Activated naive CD4-positive, alpha-beta T cell treated with anti-CD3 and anti-CD28 coated beads, Interleukin-2, amount 50 U/mL, for 16 hours (primary cell): ENCODE measurements around the gene MFAP4.
"Not testable (repeated sequence)": the region's sequence is repeated elsewhere in the genome, so short reads cannot be mapped to it uniquely, and the experiment has no call there.

Experiments
- DNase-seq: peaks from one replicate; pipeline ENCODE4 v3.0.0-alpha.2; 2020

The MFAP4 gene

DNA sequence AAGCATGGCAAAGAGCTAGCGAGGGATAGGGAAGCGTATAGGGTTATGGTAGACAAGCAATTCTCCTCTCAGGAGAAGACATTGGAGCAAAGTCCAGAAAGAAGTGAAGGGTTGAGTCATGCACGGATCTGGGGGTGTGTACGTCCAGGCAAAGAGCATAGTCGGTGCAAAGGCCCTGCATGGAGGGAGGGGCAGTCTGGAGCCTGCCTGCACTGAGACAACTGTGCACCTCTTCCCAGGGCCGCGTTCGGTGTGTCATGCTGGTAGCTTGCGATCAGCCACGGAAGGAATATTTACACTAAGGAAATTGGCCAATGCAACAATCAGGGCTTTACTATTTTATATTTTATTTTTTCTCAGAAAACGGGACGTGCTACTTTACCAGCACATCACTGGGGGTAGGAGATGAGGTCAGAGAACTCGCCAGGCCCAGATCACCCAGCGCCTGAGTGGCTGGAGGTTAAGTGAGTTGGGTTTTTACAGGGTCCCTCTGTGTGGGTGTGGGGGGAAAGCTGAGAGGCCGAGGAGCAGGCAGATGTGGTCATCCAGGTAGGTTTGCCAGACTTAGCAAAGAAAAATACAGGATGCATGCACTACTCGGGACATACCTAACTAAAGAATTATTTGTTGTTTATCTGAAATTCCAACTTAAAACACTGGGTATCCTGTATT lies 17.7 kb downstream of the MFAP4 start:
- no peak for DNase-seq

DNA sequence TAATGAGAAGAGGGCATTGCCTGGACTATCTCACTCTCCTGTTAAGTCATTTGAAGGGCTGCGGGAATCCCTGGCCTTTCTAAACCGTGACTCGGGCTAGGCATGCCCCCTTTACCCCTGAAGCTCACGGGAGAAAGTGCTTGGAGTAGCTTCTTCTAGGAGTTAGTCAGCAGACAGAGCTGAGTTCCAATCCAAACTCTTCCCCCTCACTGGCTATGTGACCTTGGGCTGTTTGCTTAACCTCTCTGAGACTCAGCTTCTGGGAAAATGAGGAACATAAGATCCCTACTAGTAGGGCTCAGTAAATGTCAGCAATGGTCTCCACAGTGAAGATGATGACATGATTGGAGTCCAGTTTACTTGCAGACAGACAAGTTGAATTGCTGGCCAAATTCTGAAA lies 18.8 kb downstream of the MFAP4 start:
- DNase-seq = no peak

DNA sequence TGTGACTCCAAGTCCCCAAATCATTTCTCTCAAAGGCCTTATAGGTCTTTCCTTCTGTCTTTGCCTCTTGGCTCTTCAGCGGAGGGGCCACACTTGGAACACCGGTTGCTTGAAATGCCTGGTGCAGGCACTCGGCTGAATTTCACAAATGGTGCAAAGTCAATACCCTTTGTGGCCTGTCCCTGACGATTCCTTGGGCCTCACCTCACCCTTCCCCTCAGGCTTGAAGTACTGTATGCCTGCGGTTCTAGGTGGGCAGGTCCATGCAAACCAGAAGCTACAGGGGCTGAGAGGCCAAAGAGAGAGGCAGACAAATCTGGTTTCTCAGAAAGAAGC lies 20.4 kb downstream of the MFAP4 start:
- no peak for DNase-seq

DNA sequence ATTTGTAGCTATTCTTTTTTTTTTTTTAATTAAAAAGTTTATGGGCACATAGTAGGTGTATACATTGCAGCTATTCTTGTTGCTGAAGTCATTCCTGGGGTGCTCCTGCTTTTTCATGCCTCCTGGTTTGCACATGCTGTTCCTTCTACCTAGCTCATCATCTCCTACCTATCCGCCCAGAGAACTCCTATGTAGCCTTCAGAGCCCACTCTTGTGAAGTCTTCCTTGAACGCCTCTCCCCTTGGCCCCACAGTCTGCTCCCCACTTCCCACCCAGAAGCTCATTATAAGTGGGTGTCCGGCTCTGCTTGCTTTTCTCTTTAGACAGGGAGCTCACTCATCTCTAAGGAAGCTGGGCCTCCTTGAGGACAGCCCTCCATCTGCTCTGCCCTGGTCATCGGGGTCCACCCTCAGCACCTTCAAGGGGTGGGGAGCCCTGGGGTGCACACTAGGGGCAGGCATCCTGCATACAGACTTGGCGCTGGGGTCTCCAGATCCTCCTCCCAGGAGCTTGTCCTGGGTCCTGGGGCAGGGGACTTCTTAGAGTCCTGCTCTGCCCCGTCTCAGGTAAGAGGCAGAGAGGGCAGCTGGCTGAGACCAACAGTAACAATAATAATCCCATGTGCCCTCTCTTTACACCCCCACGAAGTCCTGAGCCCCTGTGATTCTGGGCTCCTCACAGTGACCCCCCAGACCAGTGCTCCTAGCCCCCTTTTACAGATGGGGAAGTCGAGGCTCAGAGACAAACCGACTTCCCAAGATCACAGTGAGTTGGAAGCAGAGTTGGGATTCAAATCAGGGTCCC lies 21.0 kb downstream of the MFAP4 start:
- DNase-seq = no peak

DNA sequence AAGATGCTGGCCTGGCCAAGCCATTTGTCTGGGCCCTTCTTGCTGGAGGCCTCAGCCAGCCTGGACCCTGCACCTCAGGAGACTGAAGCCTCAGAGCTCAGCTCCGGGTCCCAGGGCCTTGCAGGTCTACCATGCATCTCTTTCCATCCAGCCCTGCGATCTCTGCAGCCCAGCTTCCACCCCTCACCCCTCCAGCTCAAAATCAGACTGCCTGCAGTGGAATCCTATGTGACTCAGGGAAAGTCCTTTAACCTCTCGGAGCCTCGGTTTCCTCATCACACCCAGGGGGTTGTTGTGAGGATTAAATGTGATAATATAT lies 21.5 kb downstream of the MFAP4 start:
- no peak for DNase-seq

DNA sequence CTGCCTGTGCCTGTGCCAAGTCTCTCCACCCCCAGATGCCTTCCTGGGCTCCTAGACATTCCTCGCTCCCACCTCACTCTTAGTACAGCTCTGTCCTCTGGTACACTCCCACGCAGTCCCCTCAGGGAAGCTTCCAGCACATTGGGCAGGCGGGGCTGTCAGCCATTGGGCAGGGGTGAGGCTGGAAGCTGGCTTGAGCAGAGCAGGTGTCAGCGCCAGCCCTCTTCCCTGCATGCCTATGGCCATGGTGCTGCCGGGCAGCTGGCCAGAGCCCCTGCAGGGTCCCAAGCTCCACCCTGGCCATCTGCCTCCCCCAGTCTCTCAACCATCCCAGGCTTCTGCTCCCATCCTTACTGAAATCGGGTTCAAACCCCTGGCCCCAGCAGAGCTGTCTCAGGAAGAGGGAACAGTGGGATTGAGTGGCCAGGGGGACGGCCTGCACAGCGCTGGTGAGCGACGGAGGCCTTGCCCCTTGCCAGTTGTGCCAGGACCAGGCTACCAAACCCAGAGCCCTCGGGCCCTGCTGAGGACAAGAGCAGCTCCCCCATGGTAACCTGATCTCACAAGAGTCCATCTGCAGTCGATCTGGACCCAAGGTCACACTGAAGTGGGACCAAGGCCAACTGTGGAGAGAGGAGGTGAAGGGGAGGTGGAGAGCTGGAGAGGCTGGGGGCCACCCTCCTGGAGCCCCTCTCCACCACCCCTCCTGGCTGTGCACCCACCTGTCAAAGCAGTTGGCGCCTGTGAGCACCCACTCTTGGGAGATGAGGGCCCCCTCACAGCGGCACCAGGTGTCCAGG lies 22.1 kb downstream of the MFAP4 start:
- DNase-seq = no peak

DNA sequence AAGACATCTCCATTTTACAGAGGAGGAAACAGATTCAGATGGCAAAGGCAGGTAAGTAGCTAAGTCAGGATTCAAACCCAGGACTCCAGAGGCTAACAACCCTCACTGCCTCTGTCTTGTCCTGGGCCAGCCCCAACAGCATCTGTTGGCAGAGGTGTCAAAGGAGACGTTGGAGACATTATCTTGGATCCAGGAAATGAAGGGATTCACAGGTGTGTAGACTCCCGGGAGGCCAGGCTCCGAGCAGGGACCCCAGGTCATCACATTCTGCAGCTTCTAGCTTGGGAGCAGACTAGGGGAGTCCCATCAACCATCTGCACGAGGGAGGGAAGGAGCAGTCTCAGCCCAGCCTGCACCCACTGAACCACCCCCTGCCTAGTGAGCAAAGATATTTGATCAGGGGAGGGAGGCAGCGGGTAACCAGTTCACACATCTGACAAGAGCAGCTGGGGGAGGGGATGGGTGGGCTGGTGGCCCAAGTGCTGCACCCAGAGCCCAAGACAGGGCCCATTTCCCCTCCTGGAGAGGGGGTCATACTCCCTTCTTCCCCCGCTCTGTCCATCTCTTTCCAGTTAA lies 23.4 kb downstream of the MFAP4 start:
- no peak for DNase-seq

DNA sequence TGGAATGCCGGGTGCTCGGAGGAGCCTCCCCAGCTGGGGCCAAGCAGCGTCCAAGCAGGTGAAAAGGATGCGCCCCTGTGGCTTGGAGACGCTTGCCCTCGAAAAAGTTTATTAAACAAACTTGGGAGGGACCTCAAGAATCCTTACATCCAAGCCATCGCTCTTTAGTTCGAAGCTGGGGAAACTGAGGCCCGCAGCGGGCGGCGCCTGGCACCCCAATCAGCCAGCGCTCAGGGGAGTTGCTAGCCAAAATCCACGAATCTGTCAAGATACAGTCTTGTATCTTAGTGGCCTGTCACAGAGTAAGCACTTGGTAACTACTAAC lies 23.9 kb downstream of the MFAP4 start:
- no peak for DNase-seq

DNA sequence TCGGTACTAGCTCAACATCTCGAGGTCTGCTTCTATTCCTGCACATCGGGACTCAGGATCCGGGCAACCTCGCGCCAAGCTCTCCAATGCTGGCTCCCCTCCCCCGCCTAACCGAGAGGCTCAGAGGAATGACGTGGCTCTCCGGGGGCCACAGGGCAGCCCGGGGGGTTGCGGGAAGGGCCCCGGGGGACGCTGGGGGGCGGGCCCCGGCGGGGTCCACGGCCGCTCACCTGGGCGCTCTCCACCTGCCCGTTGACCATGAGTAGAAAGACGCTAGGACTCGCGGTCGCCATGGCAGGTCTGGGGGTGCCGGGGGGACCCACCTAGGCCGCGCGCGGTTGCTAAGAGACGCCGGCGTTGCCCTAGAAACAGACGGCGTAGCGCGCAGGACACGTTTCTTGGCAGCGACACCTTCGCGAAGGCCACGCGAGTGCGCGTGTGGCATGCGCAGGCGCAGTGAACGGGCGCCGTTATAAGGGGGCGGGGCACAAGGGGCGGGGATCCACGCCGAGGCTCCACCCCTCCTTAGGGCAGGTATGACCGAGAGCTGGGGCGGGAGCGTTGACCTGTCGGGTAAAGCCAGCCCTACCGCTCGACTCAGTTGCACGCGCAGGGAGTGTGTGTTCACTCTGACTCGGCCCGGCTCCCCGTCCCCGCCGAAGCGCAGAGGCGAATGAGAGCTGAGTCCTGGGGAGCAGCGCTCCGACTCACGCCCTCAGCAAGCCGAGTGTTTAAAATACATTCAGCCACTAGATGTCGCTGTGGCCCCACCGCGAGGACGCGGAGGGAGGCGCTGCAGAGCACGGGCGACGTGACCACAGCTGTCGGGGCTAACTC lies 24.5 kb downstream of the MFAP4 start, which contains the start of gene B9D1:
TSS of gene B9D1 (minus strand) at position 447 of the 837 bp plus-strand sequence. CDS start at position 293, 154 bp downstream.
- DNase-seq = peak; percentile 89

DNA sequence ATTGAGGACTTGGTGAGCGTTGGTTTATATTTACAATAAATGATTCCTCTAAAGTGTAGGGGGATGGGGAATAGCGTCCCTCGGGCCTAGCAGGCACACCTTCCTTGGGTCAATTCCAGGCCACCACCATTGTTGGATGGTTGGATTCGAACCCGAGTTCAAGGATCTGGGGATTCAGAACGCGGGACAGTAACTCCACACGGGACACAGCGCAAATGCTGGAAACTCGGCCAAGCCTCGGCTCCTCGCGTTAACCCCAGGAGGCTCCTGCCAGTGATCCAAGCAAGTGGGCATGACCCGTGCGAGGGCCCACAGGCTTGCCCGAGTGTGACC lies 25.1 kb downstream of the MFAP4 start:
- no peak for DNase-seq

DNA sequence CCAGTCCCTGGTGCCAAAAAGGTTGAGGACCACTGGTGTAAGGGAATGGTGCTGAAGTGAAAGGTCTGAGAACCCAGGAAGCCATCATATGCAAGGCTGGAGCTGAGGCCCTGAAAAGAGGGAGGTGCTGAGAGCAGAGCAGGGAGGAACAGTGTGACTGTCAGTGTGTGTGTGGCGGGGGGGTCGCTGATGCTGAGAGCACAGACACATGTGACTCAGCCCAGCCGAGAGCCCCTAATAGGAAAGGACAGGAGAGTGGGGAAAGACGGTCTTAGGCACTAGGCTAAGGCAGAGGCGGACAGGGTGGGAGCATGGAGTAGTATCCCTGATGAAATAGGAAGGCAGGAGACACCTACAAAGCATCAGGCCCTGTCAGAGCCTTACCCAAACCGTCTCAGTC lies 25.7 kb downstream of the MFAP4 start:
- no peak for DNase-seq

DNA sequence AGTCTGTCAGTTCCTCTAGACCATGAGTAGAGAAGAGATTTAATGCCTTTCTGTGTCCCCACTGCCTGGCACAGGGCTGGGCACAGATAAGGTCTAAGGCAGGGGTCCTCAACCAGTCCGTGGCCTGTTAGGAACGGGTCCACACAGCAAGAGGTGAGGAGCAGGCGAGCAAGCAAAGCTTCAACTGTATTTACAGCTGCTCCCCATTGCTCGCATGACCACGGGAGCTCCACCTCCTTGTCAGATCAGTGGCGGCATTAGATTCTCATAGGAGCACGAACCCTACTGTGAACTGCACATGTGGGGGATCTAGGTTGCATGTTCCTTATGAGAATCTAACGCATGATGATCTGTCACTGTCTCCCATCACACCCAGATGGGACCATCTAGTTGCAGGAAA lies 26.2 kb downstream of the MFAP4 start:
- DNase-seq = no peak

DNA sequence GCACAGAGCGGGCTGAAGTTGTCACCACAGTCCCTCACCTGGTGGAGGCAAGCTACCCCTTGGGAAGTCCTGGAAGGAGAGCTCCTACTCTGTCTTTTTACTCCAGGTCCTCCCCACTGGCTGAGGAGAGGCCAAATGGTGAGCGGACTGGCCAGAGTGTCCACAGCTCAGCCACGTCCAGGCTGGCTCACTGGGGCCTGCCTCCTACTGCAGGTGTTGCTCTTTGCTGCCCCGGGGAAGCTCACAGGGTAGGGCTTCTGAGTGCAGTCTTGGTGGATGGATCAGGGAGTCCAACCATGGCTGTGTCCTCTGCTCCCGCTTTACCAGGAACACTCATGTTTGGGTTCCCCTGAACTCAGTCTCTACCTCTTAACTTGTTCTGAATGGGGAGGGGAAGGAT lies 27.1 kb downstream of the MFAP4 start:
- no peak for DNase-seq

DNA sequence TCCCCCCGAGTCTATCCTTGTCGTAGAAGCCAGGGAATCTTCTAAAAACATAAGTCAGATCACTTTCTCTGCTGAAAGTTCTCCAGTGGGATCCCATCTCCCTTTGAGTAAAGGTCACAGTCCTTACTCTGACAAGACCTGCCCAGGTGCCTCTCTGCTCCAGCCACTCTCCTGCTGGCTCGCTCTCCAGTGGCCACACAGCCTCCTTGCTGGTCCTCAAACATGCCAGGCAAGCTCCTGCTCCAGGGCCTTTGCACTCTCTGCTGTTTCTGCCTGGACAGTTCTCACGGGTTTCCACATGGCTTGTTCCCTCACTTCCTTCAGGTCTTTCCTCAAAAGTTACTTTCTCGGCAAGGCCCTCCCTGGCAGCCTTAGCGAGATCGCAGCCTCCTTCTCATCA lies 27.8 kb downstream of the MFAP4 start:
- no peak for DNase-seq

DNA sequence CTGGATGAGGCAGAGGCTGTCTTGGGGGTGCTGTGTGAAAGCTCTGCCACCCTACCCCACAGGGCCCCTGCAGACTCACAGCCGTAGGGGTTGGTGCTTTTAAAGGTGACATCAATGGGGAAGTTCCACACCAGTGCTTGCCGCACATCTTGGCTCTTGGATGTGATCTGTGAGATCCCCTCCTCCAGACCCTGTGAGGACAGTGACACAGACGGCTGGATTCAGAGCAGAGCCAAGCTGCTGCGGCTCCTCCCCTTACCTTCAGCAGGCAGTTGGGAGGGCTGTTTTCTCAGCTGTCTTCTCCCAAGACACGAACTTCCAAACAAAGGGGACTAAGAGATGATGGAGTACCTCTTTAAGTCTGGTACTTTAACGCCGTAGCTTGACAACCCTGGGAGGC lies 29.2 kb downstream of the MFAP4 start:
- no peak for DNase-seq

DNA sequence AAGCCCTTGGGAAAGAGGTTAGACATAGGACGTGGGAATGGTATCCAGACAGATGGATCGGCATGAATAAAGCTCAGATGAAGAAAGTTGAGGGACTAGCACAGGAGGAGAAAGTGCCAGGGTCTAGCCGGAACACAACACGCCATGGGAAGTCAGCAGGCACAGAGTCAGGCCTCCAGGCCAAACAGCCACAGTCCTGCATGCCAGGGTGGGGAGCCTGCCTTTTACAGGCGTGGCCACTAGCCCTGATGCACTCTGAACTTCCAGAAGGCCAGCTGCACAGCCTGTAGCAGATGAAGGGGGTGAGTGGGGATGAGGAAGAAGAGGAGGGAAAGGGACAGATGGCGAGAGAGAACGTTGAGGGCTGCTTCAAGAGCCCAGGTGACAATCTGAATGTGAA lies 29.6 kb downstream of the MFAP4 start:
- no peak for DNase-seq

DNA sequence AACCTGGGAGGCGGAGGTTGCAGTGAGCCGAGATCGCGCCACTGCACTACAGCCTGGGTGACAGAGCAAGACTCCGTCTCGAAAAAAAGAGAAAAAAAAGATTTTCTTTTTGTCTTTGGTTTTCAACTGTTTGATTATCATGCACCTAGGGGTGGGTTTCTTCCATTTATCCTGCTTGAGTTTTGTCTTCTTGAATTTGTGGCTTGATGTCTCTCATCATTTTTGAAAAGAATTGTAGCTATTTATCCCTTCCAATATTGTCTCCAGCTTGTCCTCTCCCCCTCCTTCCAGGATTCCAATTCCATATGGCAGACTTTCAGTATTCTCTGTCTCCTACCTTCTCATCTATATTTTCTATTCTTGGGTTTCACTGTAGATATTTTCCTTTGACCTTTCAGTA lies 32.2 kb downstream of the MFAP4 start:
- no peak for DNase-seq

DNA sequence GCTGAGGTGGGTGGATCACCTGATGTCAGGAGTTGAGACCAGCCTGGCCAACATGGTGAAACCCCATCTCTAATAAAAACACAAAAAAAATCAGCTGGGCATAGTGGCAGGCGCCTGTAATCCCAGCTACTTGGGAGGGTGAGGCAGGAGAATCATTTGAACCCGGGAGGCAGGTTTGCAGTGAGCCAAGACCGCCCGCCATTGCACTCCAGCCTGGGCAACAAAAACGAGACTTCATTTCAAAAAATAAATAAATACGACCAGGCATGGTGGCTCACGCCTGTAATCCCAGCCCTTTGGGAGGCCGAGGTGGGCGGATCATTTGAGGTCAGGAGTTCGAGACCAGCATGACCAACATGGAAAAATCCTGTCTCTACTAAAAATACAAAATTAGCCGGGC lies 33.6 kb downstream of the MFAP4 start:
- not testable (repeated sequence) for DNase-seq

DNA sequence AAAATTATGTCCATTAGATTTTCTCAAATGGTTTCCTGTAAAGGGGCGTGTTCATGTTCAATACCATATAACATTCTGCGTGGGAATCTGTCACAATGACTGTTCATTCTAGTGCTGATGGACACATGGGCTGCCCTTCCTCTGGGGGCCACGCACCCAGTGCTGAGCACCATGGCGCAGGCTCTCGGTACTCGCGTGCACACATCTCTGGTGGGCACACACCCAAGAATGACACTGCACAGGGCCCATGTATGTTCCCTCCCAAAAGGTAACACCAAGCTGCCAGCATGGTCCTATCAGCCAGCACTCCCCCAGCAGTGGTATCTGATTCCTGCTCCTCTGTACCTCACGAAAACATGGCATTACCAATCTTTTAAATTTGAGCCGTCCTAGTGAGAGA lies 38.2 kb downstream of the MFAP4 start:
- no peak for DNase-seq

DNA sequence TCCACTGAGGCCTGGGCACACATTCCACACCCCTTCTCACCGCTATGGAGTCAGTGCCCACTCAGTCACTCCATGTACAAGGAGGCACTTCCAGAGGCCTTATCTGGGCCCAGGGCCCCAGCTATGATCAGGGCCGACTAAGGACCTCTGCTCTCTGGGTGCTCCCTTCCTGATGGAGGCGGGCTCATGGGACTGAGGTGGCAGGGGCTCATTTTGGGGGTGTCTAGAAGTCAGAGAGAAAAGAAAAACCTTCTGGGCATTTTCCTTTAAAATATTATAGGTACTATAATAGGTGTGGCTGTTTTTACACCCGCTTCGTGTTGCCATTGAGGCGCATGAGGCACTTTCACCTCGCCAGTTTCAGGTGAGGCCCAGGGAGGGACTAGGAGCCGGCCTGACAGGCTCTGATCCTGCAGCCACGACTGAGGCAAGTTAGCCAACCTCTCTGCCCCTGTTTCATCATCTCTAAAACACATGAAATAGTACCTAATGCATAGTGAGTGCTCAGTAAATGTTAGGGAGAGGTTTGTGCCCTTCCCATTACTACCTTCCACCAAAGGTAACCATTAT lies 38.8 kb downstream of the MFAP4 start:
- no peak for DNase-seq

DNA sequence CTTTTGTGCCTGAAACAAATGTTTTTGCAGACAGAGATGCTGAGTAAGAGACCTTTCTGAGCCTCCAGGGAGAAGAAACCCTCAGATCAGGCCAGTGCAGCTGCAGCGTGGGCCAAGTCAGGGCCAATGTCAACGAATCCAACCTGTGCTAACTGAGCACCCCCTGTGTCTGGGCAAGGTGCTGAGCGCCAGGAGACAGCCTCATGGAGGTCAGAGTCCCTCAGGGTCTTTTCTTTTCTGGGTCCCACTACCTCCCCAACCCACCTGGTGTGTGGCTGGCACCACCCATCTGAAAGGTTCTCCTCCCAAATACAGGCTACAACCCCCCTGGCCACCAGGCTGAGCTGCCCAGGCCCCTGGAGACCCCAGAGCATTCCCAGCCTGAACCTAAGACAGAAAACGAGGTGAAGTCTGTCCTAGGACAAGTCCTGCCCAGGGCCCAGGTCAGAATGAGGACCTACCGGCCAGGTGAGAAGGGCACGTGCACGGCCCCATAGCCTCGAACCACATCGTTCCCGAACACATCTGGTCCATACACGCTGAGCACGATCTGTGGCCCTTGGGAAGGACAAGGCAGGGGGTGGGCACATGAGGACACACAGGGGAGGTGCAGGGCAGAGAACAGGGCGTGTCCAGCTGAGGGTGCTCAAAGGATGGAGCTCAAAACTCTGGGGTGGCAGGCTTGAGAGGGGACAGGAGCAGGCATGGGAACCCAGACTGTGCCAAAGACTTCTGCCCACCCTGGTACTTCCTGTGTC lies 39.5 kb downstream of the MFAP4 start:
- no peak for DNase-seq
